Activated CD4-positive, alpha-beta memory T cell treated with anti-CD3 and anti-CD28 coated beads, Interleukin-2, amount 10 ng/mL, durations not matched to agents 7 days and 5 days (primary cell): ENCODE results near the gene REPIN1. TPM values are rescaled to one million over a fixed set of nuclear protein-coding genes. Genes with fewer than 3 reads are reported as not detected.

Experiments used
- CTCF ChIA-PET: fragments of 350-600 bp; sonication (Branson Sonifier 250); formaldehyde crosslinking; loops from one replicate; lab custom pipeline; 2021; ENCODE audit warnings: antibody characterized with exemption, inconsistent platforms; lab: Charles Lee
- POLR2A ChIA-PET: fragments of 350-600 bp; sonication (Branson Sonifier 250); formaldehyde crosslinking; loops from one replicate; lab custom pipeline; 2021; ENCODE audit warnings: antibody characterized with exemption; lab: Charles Lee
- DNase-seq: peaks from one replicate; pipeline ENCODE4 v3.0.0-alpha.2; 2020
- H3K27ac Mint-ChIP-seq: one replicate; pipeline ENCODE4 v1.8.0; 2021; ENCODE audit warnings: mild to moderate bottlenecking, mixed read lengths
- H3K27me3 Mint-ChIP-seq: one replicate; pipeline ENCODE4 v1.8.0; 2021; ENCODE audit warnings: mixed read lengths
- H3K36me3 Mint-ChIP-seq: one replicate; pipeline ENCODE4 v1.8.0; 2021; ENCODE audit warnings: low read depth, mixed read lengths
- H3K4me1 Mint-ChIP-seq: one replicate; pipeline ENCODE4 v1.8.0; 2021; ENCODE audit warnings: mixed read lengths
- H3K4me3 Mint-ChIP-seq: one replicate; pipeline ENCODE4 v1.8.0; 2021; ENCODE audit warnings: mild to moderate bottlenecking, mixed read lengths
- H3K9me3 Mint-ChIP-seq: one replicate; pipeline ENCODE4 v1.8.0; 2021; ENCODE audit warnings: mixed read lengths
- total RNA-seq, 2 experiments: library from RNA; stranded (reverse); gene quantifications; one replicate each; pipeline ENCODE4 v1.2.3, GENCODE V29; 2021

Gene REPIN1
- total RNA-seq, 2 experiments from 2014 or later: 42.9 to 45.9 TPM

GRCh38 chr7:150421831-150422230, 53.2 kb downstream of the REPIN1 start:
- no peak overlapping the region for H3K27ac Mint-ChIP-seq
- H3K4me1 Mint-ChIP-seq: peaks cover 7% of the 10 kb centered on the region
- H3K9me3 Mint-ChIP-seq: no peaks in the 10 kb centered on the region
- H3K36me3 Mint-ChIP-seq: no peaks in the 10 kb centered on the region
- H3K27me3 Mint-ChIP-seq: peaks cover 6% of the 10 kb centered on the region
- H3K4me3 Mint-ChIP-seq: no peak overlapping the region
- POLR2A ChIA-PET: no interaction called here
- no peak for DNase-seq
- CTCF ChIA-PET: interaction anchor here (0.8 to 2.0 kb wide), 11 partner anchors 10 to 294 kb away, joined by 3 to 7 read pairs (median 3); partner anchors contain the start of gene GIMAP1

Other genes with a start within 250 kb of the REPIN1 start
- gene LRRC61, start 45.5 kb upstream of the REPIN1 start, total RNA-seq: 10 to 100 TPM; 23.1 to 26.8 TPM
- 1 to 10 TPM; 4.9 to 7.0 TPM for gene ACTR3C, start 45.3 kb upstream of the REPIN1 start, total RNA-seq
- not detected for gene RARRES2, start 27.2 kb upstream of the REPIN1 start, total RNA-seq
- 1 to 10 TPM; 6.4 to 7.1 TPM for gene ZNF775, start 10.5 kb downstream of the REPIN1 start, total RNA-seq
- 10 to 100 TPM; 25.1 to 26.4 TPM for gene GIMAP8, start 81.8 kb downstream of the REPIN1 start, total RNA-seq
- gene GIMAP7, start 146.1 kb downstream of the REPIN1 start, total RNA-seq: 100 to 1,000 TPM; 169 to 171 TPM
- 100 to 1,000 TPM; 277 to 282 TPM for gene GIMAP4, start 198.6 kb downstream of the REPIN1 start, total RNA-seq